OCI-M2 (cell line): ENCODE data around the gene AOPEP.

Source experiments
- DNase-seq: peaks from one replicate; lab custom pipeline; 2025; ENCODE audit not compliant: unreplicated experiment; lab: John Stamatoyannopoulos, UW

The AOPEP gene

DNA sequence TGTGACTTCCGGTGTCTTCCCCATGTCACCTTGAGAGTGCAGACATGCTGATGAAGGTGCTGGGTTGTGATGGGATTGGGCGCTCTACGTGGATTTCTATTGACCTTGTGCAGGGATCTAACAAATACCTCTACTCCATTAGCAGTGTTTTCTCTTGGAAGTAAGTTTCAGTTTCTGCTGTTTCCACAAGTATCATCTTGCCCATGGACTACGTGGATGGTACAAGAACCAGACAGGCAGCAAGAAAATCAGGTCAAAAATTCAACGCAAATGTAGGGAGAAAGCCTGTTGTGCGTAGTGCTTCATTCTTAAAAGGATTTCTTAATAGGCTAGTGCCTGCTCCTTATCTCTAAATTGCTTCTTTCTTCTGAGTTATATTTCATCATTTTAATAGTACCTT is 60.8 kb downstream of the AOPEP start:
- DNase-seq, result no peak

- DNase-seq, result no peak
Observed at GRCh38 chr9:94788570-94789105, 62.1 kb downstream of the AOPEP start.

DNA sequence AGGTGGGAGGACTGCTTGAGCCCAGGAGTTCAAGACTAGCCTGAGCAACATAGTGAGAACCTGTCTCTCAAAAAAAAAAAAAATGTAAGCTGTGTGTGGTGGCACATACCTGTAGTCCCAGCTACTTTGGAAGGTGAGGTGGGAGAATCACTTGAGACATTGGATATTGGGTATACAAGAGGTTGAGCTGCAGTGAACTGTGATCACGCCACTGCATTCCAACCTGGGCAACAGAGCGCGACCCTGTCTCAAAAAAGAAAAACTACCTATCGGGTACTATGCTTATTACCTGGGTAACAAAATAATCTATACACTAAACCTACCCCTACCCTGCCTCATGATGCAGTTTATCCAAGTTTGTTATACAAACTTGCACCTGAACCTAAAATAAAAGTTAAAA is 64.9 kb downstream of the AOPEP start:
- DNase-seq, result no peak

DNA sequence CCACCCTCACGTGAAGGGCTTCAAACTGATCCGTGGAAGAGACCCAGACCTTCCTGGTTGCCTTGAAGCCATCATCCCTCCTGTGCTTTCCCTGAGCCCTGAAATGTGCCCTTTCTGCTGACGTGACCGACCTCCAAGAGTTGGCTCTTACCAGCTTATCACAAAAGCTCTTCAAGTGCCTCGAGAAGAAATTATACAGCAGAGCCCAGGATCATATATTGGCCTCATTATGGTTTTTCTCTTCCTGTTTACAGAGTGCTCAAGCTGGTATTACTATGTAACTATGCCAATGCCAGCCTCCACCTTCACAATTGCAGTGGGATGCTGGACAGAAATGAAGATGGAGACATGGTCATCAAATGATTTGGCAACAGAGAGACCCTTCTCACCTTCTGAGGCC is 66.0 kb downstream of the AOPEP start:
- DNase-seq, result no peak

DNA sequence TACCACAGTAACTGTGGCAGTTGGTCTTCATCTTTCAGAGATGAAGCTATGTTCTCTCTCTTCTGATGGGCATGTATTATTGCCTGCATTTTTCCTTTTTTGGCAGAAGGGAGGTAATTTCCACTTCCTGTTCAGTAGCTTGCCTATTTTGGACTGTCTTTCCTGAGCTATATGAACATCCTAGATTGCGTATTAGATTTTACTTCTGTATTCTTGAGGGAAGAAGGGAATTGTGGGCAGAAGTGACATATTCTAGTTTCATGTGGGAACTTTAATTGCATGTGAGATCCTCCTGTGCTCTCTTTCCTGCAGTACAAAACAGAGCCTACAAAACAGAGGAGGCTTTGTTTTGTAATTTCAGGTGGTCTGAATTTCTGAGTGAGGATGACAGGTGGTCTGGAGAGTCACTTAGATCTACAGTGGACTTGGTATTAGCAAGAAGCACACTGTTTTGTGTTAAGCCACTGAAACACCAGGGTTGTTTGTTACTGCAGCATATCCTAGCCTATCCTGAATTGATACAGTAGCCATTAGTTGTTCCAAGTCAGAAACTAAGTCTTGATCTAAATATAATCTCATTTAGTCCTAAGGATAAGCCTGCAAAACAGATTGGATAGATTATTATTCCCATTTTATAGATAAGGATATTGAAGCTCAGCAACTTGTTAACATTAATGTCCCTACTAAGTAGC is 68.1 kb downstream of the AOPEP start:
- no peak for DNase-seq

GRCh38 chr9:94796687-94797086 is 70.2 kb downstream of the AOPEP start:
- no peak for DNase-seq

DNA sequence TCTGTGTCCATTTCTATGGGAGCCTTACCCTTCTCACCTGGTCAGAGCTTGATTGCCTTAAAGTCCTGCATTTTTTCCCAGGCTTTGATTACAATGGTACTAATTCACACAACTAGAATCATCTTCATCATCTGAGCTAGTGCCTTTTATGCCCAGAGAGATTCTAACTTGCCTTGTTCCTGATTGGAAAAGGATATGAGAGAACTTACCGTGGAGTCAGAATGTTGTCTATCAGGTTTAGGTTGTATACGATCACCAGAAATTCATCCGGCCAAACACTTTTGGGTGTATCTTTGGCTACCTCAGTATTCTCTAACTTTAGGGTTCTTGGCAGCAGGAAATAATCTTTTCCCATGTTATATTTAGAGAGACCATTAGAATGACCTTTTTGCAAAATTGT is 71.7 kb downstream of the AOPEP start:
- no peak for DNase-seq

GRCh38 chr9:94798708-94799107 is 72.2 kb downstream of the AOPEP start:
- no peak for DNase-seq

GRCh38 chr9:94799578-94800264 is 73.2 kb downstream of the AOPEP start:
- no peak for DNase-seq

DNA sequence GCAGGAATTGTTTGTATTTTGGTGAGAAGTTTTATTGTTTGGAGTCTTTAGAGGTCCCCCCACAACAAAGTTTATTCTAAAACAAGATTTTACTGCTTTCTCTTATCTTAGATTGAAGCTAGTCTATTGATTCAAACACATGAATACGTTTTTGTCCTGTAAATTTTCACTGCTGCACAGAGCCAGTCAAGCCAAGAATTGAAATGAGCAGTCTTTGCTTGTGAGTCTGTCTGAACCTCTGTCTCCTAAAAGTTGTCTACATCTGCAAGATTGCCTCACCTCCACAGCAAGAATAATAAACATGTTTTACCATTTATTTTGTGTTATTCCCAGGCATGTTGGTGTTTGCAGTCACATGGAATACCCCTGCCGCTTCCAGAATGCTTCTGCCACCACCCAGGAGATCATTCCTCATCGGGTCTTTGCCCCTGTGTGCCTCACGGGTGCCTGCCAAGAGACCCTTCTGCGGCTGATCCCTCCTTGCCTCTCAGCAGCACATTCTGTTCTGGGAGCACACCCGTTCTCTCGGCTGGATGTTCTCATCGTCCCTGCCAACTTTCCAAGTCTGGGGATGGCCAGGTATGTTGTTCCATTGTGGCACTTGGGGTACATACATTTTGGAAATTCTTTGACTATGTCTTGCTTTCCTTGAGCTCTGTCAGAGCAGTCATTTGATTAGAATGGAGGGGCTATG is 74.1 kb downstream of the AOPEP start:
- DNase-seq, result no peak

DNA sequence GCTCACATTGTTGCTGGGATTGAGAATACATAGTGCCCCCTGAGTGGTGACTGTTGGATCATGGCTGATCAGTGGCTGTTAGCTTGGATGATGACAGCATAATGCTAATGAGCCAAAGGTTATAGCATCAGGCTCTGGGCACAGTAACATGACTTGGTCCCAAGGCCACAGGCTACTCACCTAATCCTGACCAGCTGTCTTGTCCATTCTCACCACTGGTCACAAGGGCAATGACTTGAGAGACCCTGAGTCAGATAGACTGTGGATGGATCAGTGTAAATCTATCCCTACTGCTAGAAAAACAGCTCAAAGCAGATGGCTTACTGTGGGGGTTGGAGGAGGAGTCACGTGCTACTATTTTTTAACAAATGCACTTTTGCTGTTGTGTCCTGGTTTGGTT is 74.7 kb downstream of the AOPEP start:
- no peak for DNase-seq

DNA sequence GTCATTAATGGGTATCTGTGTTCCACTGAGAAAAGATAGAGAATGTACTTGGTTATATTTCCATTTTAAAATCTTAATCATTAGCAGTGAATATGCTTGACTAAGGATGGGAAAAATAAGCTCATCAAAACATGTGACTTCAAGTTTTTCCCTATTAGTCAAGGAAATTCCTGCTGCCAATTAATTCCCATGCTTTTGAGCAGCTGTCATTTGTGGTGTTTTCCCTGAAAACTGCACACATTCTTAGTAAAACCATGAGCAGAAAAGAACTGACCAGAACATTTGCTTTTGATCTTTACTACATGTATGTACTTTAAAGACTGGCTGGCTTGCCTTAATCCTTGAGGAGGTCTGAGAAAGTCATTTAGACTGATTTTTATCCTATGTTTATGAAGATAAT is 75.2 kb downstream of the AOPEP start:
- DNase-seq, result no peak

DNA sequence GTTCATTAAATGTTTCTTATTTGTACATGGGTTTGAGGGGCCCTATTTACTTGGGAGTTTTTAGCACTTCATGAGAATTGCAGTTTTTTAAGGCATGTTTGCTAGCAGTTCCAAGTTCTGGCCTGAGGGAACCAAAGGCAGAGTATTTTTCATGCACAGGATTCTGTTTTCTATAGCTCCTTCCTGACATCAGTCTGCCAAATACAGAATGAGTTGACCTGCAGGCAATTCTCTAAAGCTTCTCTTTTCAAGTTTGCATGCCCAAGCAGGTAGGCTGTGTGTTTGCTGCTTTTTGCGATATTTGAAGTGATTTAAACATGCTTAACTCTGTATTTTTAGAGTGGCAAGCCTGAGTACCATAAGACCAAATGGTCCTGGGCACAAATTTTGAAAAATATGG is 75.8 kb downstream of the AOPEP start:
- no peak for DNase-seq

- DNase-seq, result no peak
Observed at GRCh38 chr9:94802793-94803192, 76.3 kb downstream of the AOPEP start.

DNA sequence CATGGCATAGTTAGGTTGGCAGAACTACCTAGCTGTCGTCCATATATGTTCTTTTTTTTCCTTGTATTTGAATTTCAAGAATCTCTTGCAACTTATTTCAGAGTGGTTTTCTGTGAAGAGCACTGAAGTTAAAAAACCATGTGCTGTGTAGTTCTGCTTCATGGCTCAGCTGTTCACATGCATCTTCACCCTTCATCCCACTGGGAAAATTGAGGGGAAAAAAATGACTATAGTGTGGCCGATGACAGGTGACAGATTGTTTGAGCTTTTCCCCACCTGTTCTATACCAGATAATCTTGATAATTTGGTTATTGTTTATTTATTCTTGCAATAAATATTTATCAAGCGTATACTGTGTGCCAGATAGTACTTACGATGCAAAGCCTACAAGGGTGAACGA is 77.8 kb downstream of the AOPEP start:
- DNase-seq, result no peak

DNA sequence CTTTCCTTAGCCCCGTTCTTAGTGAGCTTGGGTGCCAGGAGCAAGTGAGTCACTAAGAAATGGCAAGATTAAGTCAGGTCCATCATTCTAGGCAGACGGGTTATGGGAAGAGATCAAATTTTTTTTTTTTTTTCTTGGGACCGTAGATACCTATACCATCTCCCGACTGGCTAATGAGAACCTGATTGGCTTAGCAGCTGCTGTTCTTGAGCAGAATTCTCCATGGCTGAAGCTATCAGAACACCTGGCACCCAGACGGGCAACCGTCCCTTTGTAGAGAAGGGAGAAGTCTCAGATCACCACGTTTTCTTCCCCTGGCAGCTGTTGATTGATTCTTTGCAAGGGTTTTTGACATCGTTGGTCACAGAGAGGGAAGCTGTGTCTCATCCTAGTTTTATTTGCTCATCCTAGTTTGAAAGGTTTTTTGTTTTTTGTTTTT is 78.6 kb downstream of the AOPEP start:
- no peak for DNase-seq

DNA sequence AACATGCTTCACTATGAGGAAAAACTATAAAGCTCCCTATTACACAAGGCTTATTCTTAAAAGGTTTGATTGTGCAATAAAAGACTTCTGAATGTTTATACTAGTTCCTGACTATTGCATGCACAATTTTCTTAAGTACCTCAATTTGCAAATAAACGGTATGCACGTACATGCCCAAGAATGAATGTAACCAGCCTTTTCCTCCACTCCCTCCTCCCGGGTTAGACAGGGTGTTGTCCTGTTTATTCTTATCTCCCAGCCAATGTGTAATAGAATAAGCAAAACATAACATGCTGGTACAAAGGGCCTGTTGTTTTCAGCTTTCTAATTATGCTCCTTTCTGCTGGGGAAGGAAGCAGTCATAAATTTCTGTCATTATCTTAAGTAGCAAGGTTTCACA is 79.1 kb downstream of the AOPEP start:
- no peak for DNase-seq

DNA sequence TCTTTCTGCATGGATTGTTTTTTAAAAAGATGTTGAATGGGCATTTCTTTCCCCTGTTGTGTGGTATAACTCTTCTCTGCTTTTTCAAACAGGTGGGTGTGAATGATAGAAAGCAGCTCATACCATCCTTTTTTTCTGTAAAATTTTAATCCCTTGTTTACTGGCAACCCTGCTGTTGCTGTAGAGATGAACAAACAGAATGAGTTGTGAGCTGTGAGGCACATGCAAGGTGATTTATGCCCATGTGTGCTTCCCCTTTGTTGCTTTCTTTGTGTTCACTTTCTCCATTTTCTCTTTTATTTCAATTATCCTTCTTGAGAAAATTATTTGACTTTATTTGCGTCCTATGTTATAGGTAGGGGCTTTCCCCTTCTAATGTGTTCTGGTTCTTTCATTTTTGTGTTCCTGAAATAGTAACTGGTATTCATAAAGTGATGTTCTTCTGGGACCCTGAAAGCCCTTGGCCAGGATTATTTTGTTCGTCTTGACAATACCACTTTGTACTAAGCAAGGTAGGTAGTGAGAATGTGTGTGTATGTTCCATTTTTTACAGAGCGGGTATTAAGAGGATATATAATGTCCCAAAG is 79.9 kb downstream of the AOPEP start:
- no peak for DNase-seq

GRCh38 chr9:94807556-94807955 is 81.1 kb downstream of the AOPEP start:
- no peak for DNase-seq

- DNase-seq, result no peak
Observed at GRCh38 chr9:94808926-94809700, 82.6 kb downstream of the AOPEP start.

DNA sequence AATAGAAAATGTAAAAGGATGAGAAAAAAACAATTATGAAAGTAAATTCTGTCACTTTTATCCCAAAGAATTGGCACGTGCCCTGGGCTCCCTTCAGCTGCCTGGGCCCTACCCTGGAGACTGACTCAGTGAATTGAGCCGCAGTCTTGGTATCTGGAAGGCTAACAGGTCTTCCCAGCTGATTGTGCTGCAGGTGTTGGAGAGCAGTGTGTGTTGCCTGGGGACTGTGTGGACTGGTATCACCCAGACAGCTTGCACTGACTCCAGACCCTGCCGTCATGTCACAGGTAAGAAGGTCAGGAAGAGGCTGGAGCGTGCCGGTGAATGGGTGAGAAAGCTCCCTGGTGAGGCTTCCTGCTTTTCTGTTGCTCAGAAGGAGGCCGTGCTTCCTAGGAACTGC is 83.3 kb downstream of the AOPEP start:
- no peak for DNase-seq
